HG03432 (cell line): ENCODE results near the gene NOXO1.
A peak's percentile ranks its signal among the peaks of the same experiment; 100 is the strongest.
"Not testable (repeated sequence)": the region's sequence is repeated elsewhere in the genome, so short reads cannot be mapped to it uniquely, and the experiment has no call there.

Source experiments
- ATAC-seq: cut with Tn5 transposase; IDR thresholded peaks from one replicate; pipeline ENCODE4 v1.9.1; 2021; ENCODE audit warnings: mild to moderate bottlenecking, moderate library complexity; ENCODE audit not compliant: unreplicated experiment

NOXO1 gene

GRCh38 chr16:1963806-1964505 lies 17.3 kb downstream of the NOXO1 start:
- ATAC-seq = peak; percentile 8

GRCh38 chr16:1962161-1963153 lies 18.8 kb downstream of the NOXO1 start:
- not testable (repeated sequence) for ATAC-seq

GRCh38 chr16:1961651-1962067 lies 19.6 kb downstream of the NOXO1 start:
- no peak for ATAC-seq

GRCh38 chr16:1960665-1961630 lies 20.3 kb downstream of the NOXO1 start:
- no peak for ATAC-seq

GRCh38 chr16:1959269-1960039 lies 21.8 kb downstream of the NOXO1 start, which contains the start of gene NDUFB10:
NDUFB10 (plus strand) TSS chr16:1959538; CDS start chr16:1959625, 87 bp downstream.
- ATAC-seq = peak; percentile 75

- no peak for ATAC-seq
Observed at GRCh38 chr16:1958715-1959268, 22.5 kb downstream of the NOXO1 start.

- not testable (repeated sequence) for ATAC-seq
Observed at GRCh38 chr16:1958143-1958491, 23.2 kb downstream of the NOXO1 start.

- ATAC-seq = not testable (repeated sequence)
Observed at GRCh38 chr16:1957434-1958142, 23.7 kb downstream of the NOXO1 start.

GRCh38 chr16:1953734-1954133 lies 27.5 kb downstream of the NOXO1 start:
- no peak for ATAC-seq

GRCh38 chr16:1950559-1950958 lies 30.7 kb downstream of the NOXO1 start:
- no peak for ATAC-seq

GRCh38 chr16:1950047-1950446 lies 31.2 kb downstream of the NOXO1 start:
- ATAC-seq = no peak

GRCh38 chr16:1949507-1949906 lies 31.8 kb downstream of the NOXO1 start:
- no peak for ATAC-seq

GRCh38 chr16:1947369-1947670 lies 33.9 kb downstream of the NOXO1 start:
- ATAC-seq = no peak

GRCh38 chr16:1946495-1947368 lies 34.5 kb downstream of the NOXO1 start:
- no peak for ATAC-seq

GRCh38 chr16:1945559-1946391 lies 35.5 kb downstream of the NOXO1 start:
- no peak for ATAC-seq

- no peak for ATAC-seq
Observed at GRCh38 chr16:1944612-1945199, 36.6 kb downstream of the NOXO1 start.
